Gastrocnemius medialis (tissue), 4 donors: ENCODE measurements around the gene CLDN7.

ENCODE experiments used
- CTCF ChIP-seq, 5 experiments: fragments of 450-650 bp in 3 of 5; fragments of 200-600 bp in 2 of 5; sonication (generic) in 2 of 5; IDR thresholded peaks in 4 of 5; conservative IDR thresholded peaks in 1 of 5; 1 replicate in 4 of 5; 2 replicates in 1 of 5; pipeline ENCODE4 v1.5.1; 2016 to 2019; ENCODE audit warnings: antibody characterized with exemption in 5 of 5, mild to moderate bottlenecking in 3 of 5, moderate library complexity in 3 of 5
- POLR2A ChIP-seq, 2 donors: fragments of 450-650 bp; IDR thresholded peaks; one replicate each; pipeline ENCODE4 v1.6.1; 2017; ENCODE audit warnings: antibody characterized with exemption in 2 of 2, mild to moderate bottlenecking in 2 of 2, moderate library complexity in 2 of 2

- TF ChIP-seq POLR2A (IDR thresholded peaks at IDR 0.05) (no peak), CTCF (IDR thresholded peaks at IDR 0.05 in 4 of 5, conservative IDR thresholded peaks at IDR 0.05 in 1 of 5) (no peak)
Measured at GRCh38 chr17:7228920-7229319, 33.4 kb downstream of the CLDN7 start.
